ENCODE results near the gene RAP2C.

- TF ChIP-seq PATZ1 (CRISPR knock-in tag; IDR thresholded peaks at IDR 0.05; ENCODE audit: borderline replicate concordance) (no peak), CREB5 (CRISPR knock-in tag; IDR thresholded peaks at IDR 0.05; ENCODE audit: low read depth) (no peak), OSR1 (CRISPR knock-in tag; IDR thresholded peaks at IDR 0.05) (no peak), ARNTL (CRISPR knock-in tag; IDR thresholded peaks at IDR 0.05; ENCODE audit: borderline replicate concordance, low read depth) (no peak), RARB (CRISPR knock-in tag; IDR thresholded peaks at IDR 0.05) (no peak), SNAI2 (CRISPR knock-in tag; IDR thresholded peaks at IDR 0.05) (no peak), ZNF70 (CRISPR knock-in tag; IDR thresholded peaks at IDR 0.05) (no peak), POU6F1 (CRISPR knock-in tag; IDR thresholded peaks at IDR 0.05; ENCODE audit: borderline replicate concordance, low read depth) (no peak), TOX (CRISPR knock-in tag; IDR thresholded peaks at IDR 0.05; ENCODE audit: borderline replicate concordance) (no peak), BACH2 (CRISPR knock-in tag; IDR thresholded peaks at IDR 0.05; ENCODE audit: borderline replicate concordance) (no peak)
These were observed at the start of gene RAP2C for GRCh38 chrX:132219343-132219768.
